Epithelial cell of esophagus (primary cell): ENCODE measurements around the gene HSFX3.
A peak's percentile ranks its signal among the peaks of the same experiment; 100 is the strongest.
"Not testable (repeated sequence)": the region's sequence is repeated elsewhere in the genome, so short reads cannot be mapped to it uniquely, and the experiment has no call there.

ENCODE experiments used
- DNase-seq: peaks from one replicate; pipeline ENCODE4 v3.0.0; 2010; ENCODE audit warnings: low read depth
- H3K4me3 ChIP-seq: 2 replicates; pipeline ENCODE4 v1.5.1; 2011; ENCODE audit warnings: mild to moderate bottlenecking, low read length, control low read depth
- TF ChIP-seq, protein P1 (sequence below): IDR thresholded peaks from 2 replicates; pipeline ENCODE4 v1.5.1; 2011; ENCODE audit warnings: low read depth, mild to moderate bottlenecking, low read length, control low read depth, inconsistent platforms; ENCODE audit not compliant: insufficient read depth; ENCODE audit errors: missing control alignments

Gene HSFX3

DNA sequence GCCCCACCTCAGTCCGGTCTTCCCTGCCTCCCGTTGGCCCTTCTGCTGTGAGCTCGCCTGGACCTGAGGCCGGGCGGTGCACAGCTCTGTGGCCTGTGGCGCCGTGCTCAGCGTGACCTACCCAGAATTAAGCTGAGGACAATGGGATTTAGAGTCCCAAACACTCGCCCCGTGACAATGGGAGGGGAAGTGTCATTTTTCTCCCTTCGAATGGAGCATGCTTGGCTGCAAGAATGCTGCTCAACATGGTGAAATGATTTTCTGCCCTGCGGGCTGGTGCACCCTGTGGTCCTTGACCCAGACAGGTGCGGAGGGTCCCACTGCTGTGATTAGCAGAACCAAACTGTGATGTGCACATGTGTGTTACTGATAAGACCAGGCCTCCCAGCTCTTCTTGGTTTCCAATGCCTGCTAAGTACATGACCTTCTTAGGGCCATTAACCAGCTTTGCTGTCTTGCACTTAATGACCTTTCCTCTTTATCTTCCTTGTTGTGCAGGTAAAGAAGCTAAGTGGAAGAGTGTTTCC is 8.1 kb downstream of the HSFX3 start:
- H3K4me3 ChIP-seq: peak overlapping the region; percentile 61
- TF ChIP-seq, protein P1, sequence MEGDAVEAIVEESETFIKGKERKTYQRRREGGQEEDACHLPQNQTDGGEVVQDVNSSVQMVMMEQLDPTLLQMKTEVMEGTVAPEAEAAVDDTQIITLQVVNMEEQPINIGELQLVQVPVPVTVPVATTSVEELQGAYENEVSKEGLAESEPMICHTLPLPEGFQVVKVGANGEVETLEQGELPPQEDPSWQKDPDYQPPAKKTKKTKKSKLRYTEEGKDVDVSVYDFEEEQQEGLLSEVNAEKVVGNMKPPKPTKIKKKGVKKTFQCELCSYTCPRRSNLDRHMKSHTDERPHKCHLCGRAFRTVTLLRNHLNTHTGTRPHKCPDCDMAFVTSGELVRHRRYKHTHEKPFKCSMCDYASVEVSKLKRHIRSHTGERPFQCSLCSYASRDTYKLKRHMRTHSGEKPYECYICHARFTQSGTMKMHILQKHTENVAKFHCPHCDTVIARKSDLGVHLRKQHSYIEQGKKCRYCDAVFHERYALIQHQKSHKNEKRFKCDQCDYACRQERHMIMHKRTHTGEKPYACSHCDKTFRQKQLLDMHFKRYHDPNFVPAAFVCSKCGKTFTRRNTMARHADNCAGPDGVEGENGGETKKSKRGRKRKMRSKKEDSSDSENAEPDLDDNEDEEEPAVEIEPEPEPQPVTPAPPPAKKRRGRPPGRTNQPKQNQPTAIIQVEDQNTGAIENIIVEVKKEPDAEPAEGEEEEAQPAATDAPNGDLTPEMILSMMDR: no peak
- DNase-seq: no peak

DNA sequence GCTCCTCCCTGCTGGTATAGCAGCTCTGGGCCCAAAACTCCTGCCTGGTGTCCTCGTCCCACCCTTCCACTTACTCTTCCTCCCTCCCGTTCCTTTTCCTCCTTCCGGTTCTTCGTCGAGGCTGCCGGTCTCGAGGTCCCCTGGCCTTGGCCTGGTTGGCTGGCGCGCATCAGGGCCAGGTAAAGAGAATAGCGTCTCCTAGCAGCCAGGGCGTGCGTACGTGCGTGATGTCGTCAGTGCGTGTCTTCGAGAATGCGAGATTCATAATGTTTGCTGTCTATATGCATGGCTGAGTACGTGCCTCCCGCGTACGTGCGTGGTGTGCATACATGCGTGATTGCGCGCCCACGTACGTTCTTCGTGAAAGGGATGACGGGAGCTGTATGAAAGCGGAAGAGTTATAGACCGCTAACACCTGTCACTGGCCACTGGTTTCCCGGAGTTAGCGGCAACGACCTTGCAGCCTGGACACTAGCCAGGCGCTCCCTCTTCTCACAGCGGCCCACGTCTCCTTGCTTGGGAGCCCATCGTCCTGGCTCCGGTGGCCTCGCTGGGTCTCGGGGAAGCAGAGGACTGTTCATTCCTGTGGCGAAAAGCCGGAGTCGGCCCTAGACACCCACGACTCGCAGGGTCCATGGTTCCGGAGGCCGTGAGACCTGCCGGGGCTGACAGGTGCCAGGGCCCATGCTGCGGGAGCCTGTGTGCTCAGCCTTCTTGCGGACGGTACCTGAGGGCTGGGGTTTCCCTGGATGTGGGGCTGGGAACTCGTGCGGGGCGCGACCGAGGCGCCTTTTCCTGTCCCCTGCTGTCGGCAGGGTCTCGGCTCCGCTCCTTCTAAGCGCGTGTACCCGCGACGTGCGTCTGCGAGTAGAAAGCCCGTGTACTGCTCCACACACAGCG is 8.9 kb downstream of the HSFX3 start, which contains the start of gene EOLA1:
TSS of gene EOLA1 (plus strand) at position 392 of the 900 bp plus-strand sequence. CDS start 4,619 bp downstream, outside the sequence.
- peak within 1 kb of the TSS; percentile 61 for H3K4me3 ChIP-seq
- peak; percentile 93 for DNase-seq
- TF ChIP-seq, protein P1: no peak

DNA sequence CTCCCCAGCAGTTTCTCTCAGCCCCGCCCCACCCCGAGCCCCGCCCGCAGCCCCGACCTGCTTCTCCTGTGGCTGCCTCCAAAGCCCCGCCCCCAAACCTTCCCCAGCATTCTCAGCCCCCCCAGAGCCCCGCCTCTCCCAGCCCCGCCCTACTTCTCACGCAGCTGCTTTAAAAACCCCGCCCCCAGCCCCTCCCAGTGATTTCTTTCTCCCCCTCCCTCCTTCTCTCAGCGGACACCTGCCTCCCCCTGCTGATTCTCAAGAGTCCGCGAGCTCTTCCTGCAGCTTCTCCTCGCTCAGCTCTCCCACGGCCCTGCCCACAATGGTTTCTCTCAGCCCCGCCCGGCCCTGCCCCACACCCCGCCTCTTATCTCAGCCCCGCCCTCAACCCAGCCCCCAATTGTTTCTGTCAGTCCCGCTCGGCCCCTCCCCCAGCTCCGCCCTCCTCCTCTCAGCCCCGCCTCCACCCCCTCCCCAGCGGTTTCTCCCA is 9.5 kb downstream of the HSFX3 start:
- DNase-seq: peak; percentile 90
- H3K4me3 ChIP-seq: peak overlapping the region; percentile 61

DNA sequence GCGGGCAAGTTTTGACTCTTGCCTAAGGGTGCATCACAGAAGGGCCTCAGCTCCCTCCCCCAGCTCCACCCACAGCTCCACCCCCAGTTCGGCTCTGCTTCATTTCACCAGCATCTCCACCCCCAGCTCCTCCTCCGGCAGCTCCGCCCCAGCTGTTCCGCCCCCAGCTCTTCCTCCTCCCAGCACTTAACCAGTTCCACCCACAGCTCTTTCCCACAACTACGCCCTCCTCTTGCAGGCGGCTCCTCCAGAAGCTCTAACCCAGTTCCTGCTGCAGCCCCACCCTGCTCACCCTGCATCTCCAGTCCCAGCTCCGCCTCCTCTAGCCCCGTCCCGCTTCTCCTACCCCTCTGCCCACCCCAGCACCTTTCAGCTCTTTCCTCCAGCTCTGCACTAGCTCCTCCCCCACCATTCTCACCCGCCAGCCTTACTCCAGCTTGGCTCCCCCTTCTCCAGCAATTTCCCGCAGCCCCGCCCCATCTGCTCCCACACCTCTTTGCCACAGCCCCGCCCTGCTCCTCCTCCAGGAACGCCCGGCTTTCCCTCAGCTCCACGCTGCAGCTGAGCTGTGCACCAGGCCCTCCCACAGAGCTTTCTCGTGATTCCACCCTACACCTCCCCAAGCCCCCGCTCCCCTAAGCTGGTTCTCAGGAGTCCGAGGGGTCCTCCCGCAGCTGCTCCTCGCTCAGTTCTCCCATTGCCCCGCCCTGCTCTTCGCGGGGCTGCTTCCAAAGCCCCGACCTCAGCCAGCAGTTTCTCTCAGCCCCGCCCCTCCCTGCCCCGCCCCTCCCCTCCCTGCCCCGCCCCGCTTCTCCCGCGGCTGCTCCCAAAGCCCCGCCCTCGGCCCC is 10.2 kb downstream of the HSFX3 start:
- DNase-seq: peak; percentile 94
- TF ChIP-seq, protein P1: no peak
- peak overlapping the region; percentile 53 for H3K4me3 ChIP-seq

More for the DNA sequence above, 9.5 kb downstream of the HSFX3 start:
- TF ChIP-seq, protein P1: no peak

DNA sequence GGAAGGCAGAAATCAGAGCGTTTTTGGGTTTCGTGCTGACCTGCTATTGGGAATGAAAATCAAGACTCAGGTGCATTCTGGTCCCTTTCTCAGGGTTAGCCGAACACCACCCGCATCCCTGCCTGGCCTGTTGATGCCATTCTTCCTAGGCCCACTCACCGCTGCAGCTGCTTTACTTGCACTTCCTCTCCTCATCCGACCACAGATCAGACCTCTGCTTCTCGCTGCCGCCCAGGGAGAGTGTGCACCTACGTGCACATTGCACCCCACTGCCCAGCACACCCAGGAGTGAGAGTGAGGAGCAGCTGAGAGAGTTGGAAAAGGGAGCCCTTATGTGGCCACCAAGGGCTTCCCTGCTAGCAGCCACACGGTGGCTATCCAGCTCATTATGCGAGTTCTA is 12.2 kb downstream of the HSFX3 start:
- H3K4me3 ChIP-seq, DNase-seq: not testable (repeated sequence)

DNA sequence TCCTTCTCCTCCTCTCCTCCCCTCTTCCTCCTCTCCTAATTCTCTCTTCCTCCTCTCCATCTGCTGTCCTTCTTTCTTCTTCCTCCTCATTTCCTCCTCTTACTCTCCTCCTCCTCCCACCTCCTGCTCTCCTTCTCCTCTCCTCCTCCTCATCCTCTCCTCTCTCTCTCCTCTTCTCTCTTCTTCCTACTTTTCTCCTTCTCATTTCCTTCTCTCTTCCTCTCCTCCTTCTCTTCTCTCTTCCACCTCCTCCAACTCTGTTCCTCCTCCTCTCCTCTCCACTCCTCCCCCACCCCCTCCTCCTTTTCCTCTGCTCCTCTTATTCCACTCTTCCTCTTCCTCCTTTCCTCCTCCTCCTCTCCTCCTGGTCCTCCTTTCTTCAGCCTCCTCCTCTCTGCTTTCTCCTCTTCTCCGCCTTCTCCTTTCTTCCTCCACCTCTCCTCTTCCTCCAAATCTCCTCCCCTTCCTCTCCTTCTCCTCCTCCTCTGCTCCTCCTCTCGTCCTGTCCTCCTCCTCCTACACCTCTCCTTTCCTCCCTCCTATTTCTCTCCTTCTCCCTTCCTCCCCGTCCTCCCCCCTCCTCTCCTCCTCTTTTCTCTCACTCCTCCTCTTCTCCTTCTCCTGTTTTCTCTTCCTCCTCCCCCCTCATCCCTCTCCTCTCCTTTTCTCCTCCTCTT is 14.7 kb downstream of the HSFX3 start:
- DNase-seq, H3K4me3 ChIP-seq: not testable (repeated sequence)

DNA sequence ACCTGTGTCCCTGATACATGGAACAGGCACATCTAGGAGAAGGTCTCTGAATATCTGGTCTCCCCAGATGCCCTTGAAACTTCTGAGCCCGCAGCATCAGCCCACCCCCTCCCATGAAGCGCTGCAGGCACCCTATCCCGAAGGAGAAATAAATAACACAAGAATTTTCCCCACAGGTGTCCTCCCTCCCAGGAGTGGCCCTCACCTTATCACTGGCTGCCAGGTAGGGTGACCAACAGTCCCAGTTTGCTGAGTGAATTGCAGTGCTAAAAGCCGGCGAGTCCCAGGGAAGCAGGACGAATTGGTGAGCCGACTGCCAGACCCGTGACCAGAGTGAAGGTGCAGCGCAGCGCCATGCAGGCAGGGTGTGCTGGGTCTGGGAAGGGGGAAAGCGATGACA is 15.7 kb downstream of the HSFX3 start:
- not testable (repeated sequence) for H3K4me3 ChIP-seq, DNase-seq

DNA sequence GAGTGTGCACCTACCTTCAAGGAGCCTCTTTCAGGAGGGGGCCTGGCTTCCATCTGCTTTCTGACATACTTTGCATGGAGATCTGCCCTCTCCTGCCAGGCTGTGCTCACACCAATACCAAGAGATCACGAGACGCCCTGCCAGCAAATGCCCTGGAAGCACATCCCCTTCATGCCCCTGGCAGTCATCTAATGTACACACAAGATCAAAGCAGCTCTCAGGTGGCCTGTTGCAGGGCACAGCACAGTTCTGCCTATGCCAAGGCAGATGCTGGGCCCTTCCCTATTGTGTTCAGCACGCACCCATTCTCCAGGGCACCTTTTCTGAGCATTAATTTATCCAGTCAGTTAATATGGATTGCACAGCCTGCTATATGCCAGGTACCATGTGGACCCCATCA is 16.9 kb downstream of the HSFX3 start:
- not testable (repeated sequence) for DNase-seq, H3K4me3 ChIP-seq
